NCI-H2081 treated with DMSO at 0.1 percent for 48 hours (cell line): Measurements from ENCODE around the gene MOG.

Source experiments
- DNase-seq: peaks from one replicate; lab custom pipeline; 2025; lab: John Stamatoyannopoulos, UW

Gene MOG

GRCh38 chr6:29676981-29677601 lies 20.2 kb downstream of the MOG start:
- DNase-seq = no peak

DNA sequence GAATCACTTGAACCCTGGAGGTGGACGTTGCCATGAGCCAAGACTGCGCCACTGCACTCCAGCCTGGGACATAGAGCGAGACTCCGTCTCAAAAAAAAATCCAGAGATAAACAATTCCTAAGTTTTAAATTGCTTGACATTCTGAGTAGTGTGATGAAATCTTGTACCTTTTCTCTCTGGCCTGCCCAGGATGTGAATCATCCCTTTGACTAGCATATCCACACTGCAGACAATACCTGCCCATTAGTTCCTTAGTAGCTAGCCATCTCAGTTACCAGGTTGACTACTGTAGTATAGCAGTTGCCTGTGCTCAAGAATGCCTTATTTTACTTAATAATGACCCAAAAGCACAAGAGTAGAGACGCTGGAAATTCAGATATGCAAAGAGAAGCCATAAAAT lies 21.2 kb downstream of the MOG start:
- DNase-seq = no peak

GRCh38 chr6:29679962-29680361 lies 23.1 kb downstream of the MOG start:
- DNase-seq = no peak

DNA sequence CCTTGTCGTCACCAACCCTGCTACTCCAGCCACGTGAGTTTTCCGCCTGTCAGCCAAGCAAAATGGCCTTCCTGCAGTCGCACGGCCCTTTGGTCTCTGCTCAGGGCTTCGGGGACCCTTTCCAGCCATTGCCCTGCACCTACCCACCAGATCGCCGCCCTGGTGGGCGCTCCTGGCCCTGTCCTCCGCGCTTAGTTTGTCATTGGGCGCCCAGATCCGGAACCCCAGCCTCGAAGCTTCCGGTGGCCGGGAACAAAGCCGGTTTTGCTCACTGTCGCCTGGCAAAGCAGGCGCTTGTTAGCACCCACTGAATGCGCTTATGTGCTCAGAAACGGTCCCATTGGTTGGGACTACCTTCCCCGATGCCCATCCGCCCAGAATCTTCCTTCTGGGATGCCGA lies 23.5 kb downstream of the MOG start:
- DNase-seq = no peak

DNA sequence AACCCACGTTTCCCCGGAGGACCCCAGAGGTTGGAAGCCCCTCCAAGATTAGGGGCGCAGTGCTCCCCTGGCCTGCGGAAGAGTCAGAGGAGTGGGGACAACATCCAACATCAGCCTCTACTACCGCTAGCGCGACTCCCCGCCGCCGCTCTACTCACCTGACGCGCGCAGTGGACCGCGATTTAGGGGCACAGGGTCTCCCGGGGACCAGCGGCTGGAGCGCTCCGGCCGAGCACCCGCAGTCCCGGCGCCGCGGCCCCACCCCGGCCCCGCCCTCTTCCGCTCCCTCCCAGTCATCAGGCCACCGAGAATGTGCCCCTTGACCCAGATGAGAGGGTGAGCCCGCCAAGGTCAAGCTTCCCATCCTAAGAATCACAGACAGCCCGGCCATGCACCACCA lies 24.0 kb downstream of the MOG start, which contains the start of gene ZFP57:
TSS of gene ZFP57 (minus strand) at position 249 of the 400 bp plus-strand sequence. CDS start 4,149 bp downstream, outside the sequence.
- no peak for DNase-seq

DNA sequence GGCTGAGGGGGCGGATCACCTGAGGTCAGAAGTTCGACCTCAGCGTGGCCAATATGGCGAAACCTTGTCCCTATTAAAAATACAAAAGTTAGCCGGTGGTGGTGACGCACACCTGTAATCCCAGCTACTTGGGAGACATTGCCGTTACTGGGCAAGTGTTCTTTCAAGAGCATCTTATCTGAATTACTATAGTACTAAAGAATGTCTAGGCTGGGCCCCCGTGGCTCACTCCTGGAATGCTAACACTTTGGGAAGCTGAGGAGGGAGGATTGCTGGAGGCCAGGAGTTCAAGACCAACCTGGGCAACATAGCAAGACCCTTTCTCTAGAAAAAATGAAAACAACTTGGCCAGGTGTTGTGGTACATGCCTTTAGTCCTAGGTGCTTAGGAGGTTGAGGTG lies 24.9 kb downstream of the MOG start:
- DNase-seq = no peak

- DNase-seq = no peak
These were observed 28.9 kb downstream of the MOG start for GRCh38 chr6:29685718-29686326.

- DNase-seq = no peak
These were observed 37.7 kb downstream of the MOG start for GRCh38 chr6:29694637-29695036.

- DNase-seq = no peak
These were observed 39.5 kb downstream of the MOG start for GRCh38 chr6:29696147-29697125.

GRCh38 chr6:29702519-29703103 lies 45.7 kb downstream of the MOG start:
- DNase-seq = no peak

GRCh38 chr6:29705389-29706231 lies 48.7 kb downstream of the MOG start:
- DNase-seq = no peak

DNA sequence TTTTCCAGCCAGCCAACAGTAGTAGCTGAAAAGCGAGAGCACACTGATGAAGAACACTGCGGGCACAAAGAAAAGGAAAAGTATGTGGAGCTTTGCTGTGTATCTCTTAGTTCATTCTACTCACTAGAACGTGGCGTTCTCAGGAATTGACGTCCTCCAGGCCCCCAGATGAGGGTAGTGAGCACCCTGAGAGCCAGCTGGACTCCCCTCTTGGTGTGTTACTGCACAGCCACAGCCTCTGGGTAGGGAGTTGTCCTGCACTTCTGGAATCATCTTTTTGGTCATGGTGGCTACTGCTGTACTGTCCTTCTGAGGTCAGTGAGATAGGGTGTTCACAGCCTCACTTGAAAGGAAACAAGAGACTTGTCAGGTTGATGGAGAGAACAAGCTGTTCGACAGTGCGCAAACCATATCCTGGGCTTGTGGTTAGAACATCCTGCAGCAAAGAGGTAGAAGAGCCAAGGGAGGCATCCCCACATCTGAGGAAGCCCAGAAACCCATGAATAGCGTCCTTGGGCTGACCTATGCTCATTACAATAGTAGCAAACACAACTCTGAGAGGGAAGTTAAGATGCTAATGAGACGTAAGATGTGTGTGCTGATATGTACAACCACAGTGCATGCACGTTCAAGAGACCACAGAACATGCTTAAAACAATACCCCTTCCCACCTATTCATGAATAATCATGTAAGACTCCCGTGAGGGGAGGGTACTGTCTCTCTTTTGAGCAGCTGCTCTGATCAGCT lies 51.7 kb downstream of the MOG start:
- no peak for DNase-seq

- no peak for DNase-seq
These were observed 52.3 kb downstream of the MOG start for GRCh38 chr6:29709188-29709587.

DNA sequence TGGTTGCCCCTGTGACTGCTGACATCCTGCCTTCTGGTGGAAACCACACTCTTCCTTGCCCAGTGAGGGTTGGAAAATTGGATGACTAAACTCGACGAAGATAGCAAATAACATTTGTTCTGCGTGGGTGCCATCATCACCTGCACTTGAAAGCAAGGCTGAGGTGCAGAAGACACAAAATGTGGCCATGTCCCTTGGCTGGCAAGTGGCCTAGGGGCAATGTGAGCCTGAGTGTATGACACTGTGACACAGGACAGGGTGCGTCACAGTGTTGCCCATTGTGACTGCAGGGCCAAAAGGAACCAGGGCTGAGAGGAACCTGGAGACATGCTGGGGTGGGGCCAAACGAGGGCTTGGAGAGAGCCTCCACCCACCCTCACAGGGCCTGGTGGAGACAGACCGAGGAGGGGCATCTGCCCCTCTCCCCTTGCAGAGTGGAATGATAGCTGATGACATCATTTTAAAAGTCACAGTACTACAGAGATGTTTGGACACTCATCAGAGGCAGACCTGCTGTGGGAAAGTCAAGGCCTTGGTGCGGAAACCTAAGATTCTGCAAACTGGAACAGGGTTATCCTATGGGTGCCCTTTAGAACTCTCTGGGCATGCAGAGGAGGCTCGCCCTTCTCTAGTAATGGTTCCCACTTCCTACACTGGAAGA lies 53.5 kb downstream of the MOG start:
- DNase-seq = no peak

- DNase-seq = no peak
These were observed 64.0 kb downstream of the MOG start for GRCh38 chr6:29720863-29721262.
